C4-2B (cell line): ENCODE results near the gene COL6A2.
"Not testable (repeated sequence)": the region's sequence is repeated elsewhere in the genome, so short reads cannot be mapped to it uniquely, and the experiment has no call there.

Experiments
- H3K27ac ChIP-seq: fragments of 450-650 bp; 2 replicates; pipeline ENCODE4 v1.5.1; 2017
- ZFX ChIP-seq: fragments of 450-650 bp; IDR thresholded peaks from 2 replicates; pipeline ENCODE4 v1.6.1; 2017
- TF ChIP-seq, protein P1 (sequence below): fragments of 450-650 bp; conservative IDR thresholded peaks from 2 replicates; pipeline ENCODE4 v1.5.1; 2017; ENCODE audit warnings: mild to moderate bottlenecking

The COL6A2 gene

GRCh38 chr21:46058431-46059145 is 39.3 kb upstream of the COL6A2 start:
- no peak overlapping the region for H3K27ac ChIP-seq
- TF ChIP-seq ZFX: no peak
- TF ChIP-seq, protein P1, sequence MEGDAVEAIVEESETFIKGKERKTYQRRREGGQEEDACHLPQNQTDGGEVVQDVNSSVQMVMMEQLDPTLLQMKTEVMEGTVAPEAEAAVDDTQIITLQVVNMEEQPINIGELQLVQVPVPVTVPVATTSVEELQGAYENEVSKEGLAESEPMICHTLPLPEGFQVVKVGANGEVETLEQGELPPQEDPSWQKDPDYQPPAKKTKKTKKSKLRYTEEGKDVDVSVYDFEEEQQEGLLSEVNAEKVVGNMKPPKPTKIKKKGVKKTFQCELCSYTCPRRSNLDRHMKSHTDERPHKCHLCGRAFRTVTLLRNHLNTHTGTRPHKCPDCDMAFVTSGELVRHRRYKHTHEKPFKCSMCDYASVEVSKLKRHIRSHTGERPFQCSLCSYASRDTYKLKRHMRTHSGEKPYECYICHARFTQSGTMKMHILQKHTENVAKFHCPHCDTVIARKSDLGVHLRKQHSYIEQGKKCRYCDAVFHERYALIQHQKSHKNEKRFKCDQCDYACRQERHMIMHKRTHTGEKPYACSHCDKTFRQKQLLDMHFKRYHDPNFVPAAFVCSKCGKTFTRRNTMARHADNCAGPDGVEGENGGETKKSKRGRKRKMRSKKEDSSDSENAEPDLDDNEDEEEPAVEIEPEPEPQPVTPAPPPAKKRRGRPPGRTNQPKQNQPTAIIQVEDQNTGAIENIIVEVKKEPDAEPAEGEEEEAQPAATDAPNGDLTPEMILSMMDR: no peak

DNA sequence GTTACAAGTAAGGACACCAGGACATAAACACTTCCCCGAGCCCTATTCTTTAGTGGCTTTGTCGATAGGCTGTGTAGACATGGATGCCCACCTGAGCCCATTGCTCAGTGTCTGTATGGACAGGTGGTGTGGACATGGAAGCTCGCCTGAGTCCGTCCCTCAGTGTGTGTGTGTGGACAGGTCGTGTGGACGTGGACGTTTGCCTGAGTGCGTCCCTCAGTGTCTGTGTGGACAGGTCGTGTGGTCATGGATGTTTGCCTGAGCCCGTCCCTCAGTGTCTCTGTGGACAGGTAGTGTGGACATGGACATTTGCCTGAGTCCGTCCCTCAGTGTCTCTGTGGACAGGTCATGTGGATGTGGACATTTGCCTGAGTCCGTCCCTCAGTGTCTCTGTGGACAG is 38.7 kb upstream of the COL6A2 start:
- no peak overlapping the region for H3K27ac ChIP-seq
- no peak for TF ChIP-seq ZFX
- TF ChIP-seq, protein P1: no peak

DNA sequence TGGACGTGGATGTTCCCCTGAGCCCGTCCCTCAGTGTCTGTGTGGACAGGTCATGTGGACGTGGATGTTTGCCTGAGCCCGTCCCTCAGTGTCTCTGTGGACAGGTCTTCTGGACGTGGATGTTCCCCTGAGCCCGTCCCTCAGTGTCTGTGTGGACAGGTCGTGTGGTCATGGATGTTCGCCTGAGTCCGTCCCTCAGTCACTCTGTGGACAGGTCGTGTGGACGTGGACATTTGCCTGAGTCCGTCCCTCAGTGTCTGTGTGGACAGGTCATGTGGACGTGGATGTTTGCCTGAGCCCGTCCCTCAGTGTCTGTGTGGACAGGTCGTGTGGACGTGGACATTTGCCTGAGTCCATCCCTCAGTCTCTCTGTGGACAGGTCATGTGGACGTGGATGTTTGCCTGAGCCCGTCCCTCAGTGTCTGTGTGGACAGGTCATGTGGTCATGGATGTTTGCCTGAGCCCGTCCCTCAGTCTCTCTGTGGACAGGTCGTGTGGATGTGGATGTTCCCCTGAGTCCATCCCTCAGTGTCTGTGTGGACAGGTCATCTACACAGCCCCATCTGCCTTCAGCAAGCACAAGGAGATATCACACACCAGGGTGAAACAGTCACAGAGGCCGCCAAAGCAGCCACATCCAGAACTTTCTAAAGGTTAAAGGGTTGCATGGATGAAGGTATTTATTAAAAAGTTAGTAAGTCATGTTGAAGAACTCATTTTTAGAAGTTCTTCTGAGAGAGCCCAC is 38.0 kb upstream of the COL6A2 start:
- not testable (repeated sequence) for H3K27ac ChIP-seq

DNA sequence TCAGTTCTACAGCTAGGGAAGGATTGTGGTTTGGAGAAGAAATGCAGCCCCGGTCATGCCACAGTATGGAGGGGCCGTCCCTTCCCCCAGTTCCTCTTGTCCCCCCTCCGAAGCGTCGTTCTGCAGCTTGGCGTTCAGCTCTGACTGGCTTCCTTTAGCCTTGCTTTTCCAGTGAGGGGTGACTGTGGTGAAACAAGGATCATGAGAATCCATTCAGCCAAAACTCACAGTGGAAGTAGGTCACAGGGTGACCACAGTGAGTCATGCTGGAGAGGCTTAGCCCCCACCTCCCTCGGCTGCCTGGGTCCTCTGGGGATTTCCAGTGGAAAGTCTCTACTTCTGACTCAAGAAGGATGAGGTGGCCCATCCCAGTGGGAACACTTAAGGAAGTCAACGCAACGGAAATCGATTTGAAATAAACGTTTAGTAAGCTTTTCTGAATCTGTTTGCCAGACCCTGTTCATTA is 37.3 kb upstream of the COL6A2 start:
- no peak for TF ChIP-seq ZFX
- TF ChIP-seq, protein P1: no peak
- H3K27ac ChIP-seq: no peak overlapping the region

- H3K27ac ChIP-seq: no peak overlapping the region
- TF ChIP-seq, protein P1: no peak
- TF ChIP-seq ZFX: no peak
Measured at GRCh38 chr21:46061063-46061462, 36.8 kb upstream of the COL6A2 start.

DNA sequence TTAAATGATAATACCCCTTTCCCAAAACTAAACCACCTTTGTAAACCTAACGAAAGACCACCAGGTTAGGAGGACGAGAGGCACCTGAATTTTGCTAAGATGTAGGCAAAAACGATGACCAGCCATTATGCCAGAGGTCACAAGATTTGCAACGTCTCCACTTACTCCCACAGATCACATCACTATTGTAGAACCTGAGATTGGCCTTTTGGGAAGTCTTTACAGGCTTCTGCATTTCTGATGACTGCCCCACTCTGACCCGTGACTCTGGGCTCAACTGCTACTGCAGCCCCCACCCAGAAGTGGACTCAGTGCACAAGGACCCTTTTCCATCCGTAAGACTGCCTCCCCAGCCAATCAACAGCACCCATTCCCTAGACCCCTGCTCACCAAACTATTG is 36.4 kb upstream of the COL6A2 start:
- no peak overlapping the region for H3K27ac ChIP-seq
- TF ChIP-seq, protein P1: no peak
- TF ChIP-seq ZFX: no peak

DNA sequence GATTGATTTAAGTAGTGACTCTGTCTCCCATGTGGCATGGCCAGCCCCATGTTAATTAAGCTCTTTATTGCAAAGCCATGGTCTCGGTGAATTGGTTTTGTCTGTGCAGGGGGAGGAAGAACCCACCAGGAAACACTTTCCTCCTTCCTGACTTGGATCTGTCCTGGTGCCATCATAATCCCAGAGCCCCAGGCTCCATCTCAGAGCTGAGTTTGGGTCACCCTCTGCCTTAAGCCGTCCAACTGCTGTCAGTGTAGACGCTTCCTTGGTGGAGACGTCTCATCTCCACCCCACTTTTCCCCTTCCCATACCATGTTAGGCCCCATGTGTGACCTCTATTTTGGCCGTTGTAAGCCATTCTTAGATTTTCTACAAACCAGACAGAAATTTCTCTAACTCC is 36.0 kb upstream of the COL6A2 start:
- no peak overlapping the region for H3K27ac ChIP-seq
- TF ChIP-seq, protein P1: no peak
- TF ChIP-seq ZFX: no peak
